GM12873 (cell line): ENCODE measurements around the gene ADD3.

Source experiments
- CTCF ChIP-seq: IDR thresholded peaks from 2 replicates; pipeline ENCODE4 v1.5.1; 2012; ENCODE audit warnings: low read depth, mild to moderate bottlenecking, moderate library complexity, low read length, control low read depth; ENCODE audit not compliant: insufficient read depth; ENCODE audit errors: missing control alignments

Gene ADD3

GRCh38 chr10:109992485-109992884 is 15.3 kb upstream of the ADD3 start:
- TF ChIP-seq CTCF: no peak

- TF ChIP-seq CTCF: no peak
Measured at GRCh38 chr10:109993551-109994330, 14.0 kb upstream of the ADD3 start.

GRCh38 chr10:109994711-109995577 is 12.8 kb upstream of the ADD3 start:
- no peak for TF ChIP-seq CTCF

- TF ChIP-seq CTCF: no peak
Measured at GRCh38 chr10:109995595-109995994, 12.2 kb upstream of the ADD3 start.

GRCh38 chr10:109996225-109996624 is 11.6 kb upstream of the ADD3 start:
- no peak for TF ChIP-seq CTCF

GRCh38 chr10:109996766-109997171 is 11.0 kb upstream of the ADD3 start:
- TF ChIP-seq CTCF: no peak

GRCh38 chr10:109997233-109997632 is 10.6 kb upstream of the ADD3 start:
- TF ChIP-seq CTCF: no peak
